ENCODE data around the gene LRIG3.

GRCh38 chr12:58938440-58938839 is 18.1 kb upstream of the LRIG3 start:
- TF ChIP-seq POLR2A (IDR thresholded peaks at IDR 0.05; ENCODE audit: low read depth, low read length): no peak
- no peak for TF ChIP-seq JUN (IDR thresholded peaks at IDR 0.05; ENCODE audit: borderline replicate concordance, insufficient read depth, insufficient read length, low read depth)
- no peak for TF ChIP-seq EZH2 (IDR thresholded peaks at IDR 0.05; ENCODE audit: borderline replicate concordance, low read depth, low read length, severe bottlenecking)
- TF ChIP-seq, protein P1, sequence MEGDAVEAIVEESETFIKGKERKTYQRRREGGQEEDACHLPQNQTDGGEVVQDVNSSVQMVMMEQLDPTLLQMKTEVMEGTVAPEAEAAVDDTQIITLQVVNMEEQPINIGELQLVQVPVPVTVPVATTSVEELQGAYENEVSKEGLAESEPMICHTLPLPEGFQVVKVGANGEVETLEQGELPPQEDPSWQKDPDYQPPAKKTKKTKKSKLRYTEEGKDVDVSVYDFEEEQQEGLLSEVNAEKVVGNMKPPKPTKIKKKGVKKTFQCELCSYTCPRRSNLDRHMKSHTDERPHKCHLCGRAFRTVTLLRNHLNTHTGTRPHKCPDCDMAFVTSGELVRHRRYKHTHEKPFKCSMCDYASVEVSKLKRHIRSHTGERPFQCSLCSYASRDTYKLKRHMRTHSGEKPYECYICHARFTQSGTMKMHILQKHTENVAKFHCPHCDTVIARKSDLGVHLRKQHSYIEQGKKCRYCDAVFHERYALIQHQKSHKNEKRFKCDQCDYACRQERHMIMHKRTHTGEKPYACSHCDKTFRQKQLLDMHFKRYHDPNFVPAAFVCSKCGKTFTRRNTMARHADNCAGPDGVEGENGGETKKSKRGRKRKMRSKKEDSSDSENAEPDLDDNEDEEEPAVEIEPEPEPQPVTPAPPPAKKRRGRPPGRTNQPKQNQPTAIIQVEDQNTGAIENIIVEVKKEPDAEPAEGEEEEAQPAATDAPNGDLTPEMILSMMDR (IDR thresholded peaks at IDR 0.05; ENCODE audit: extremely low read depth in 1 of 2, insufficient read depth in 1 of 2, low read depth in 1 of 2, low read length in 2 of 2): no peak
- no peak for TF ChIP-seq POLR2AphosphoS5 (IDR thresholded peaks at IDR 0.05; ENCODE audit: insufficient read depth, low read depth, low read length)
- TF ChIP-seq, protein P2, sequence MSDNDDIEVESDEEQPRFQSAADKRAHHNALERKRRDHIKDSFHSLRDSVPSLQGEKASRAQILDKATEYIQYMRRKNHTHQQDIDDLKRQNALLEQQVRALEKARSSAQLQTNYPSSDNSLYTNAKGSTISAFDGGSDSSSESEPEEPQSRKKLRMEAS (IDR thresholded peaks at IDR 0.05; ENCODE audit: insufficient read depth, insufficient read length): no peak

All from endothelial cell of umbilical vein (primary cell).